PC-3 (cell line): Measurements from ENCODE around the gene NRG4. TPM values are rescaled to one million over a fixed set of nuclear protein-coding genes. Genes with fewer than 3 reads are reported as not detected.

Experiments used
- ATAC-seq: fragments of 200-7000 bp; cut with Tn5 transposase; 2 replicates; pipeline ENCODE4 v1.9.1; 2020; ENCODE audit warnings: mild to moderate bottlenecking, moderate library complexity
- BruUV-seq: library from RNA; stranded (reverse); fragments of 400-500 nt; replicated peaks from 2 replicates; lab custom pipeline; 2021; lab: Mats Ljungman, UMichigan
- CTCF ChIA-PET: fragments of 300-600 bp; sonication (Branson Sonifier 250); formaldehyde crosslinking; loops from one replicate; lab custom pipeline; 2022; ENCODE audit warnings: antibody characterized with exemption; lab: Charles Lee
- POLR2A ChIA-PET: fragments of 300-600 bp; sonication (Branson Sonifier 250); formaldehyde crosslinking; loops from one replicate; lab custom pipeline; 2022; ENCODE audit warnings: antibody characterized with exemption; ENCODE audit not compliant: unreplicated experiment; lab: Charles Lee
- DNase-seq: peaks from one replicate; pipeline ENCODE4 v3.0.0-alpha.2; 2015
- H2AFZ ChIP-seq: fragments of 300-600 bp; sonication (generic); 2 replicates; pipeline ENCODE4 v1.6.0; 2016; ENCODE audit warnings: antibody characterized with exemption, low read length
- H3F3A ChIP-seq: fragments of 300-600 bp; sonication (generic); one replicate; pipeline ENCODE4 v1.6.0; 2017; ENCODE audit warnings: antibody characterized with exemption, low read length, control low read depth, mild to moderate bottlenecking; ENCODE audit not compliant: unreplicated experiment
- H3K27ac ChIP-seq: fragments of 300-600 bp; sonication (generic); 2 replicates; pipeline ENCODE4 v1.5.1; 2016; ENCODE audit warnings: mild to moderate bottlenecking, low read length
- H3K27me3 ChIP-seq: fragments of 300-600 bp; sonication (generic); 2 replicates; pipeline ENCODE4 v1.6.1; 2016; ENCODE audit warnings: low read length, mixed read lengths
- H3K36me3 ChIP-seq: fragments of 300-600 bp; sonication (generic); 2 replicates; pipeline ENCODE4 v1.6.1; 2016; ENCODE audit warnings: low read depth, mixed run types, low read length, mixed read lengths
- H3K4me1 ChIP-seq: fragments of 300-600 bp; sonication (generic); 2 replicates; pipeline ENCODE4 v1.5.1; 2016; ENCODE audit warnings: low read length; ENCODE audit not compliant: insufficient read depth
- H3K4me2 ChIP-seq: fragments of 300-600 bp; sonication (generic); 2 replicates; pipeline ENCODE4 v1.6.0; 2016; ENCODE audit warnings: low read length
- H3K4me3 ChIP-seq: fragments of 300-600 bp; sonication (generic); 2 replicates; pipeline ENCODE4 v1.5.1; 2016; ENCODE audit warnings: mild to moderate bottlenecking, low read length, mixed read lengths
- H3K79me2 ChIP-seq: fragments of 300-600 bp; sonication (generic); 2 replicates; pipeline ENCODE4 v1.6.1; 2017; ENCODE audit warnings: low read length, mixed read lengths
- H3K9ac ChIP-seq: fragments of 300-600 bp; sonication (generic); 2 replicates; pipeline ENCODE4 v1.6.0; 2016; ENCODE audit warnings: mild to moderate bottlenecking, low read length
- H3K9me2 ChIP-seq: fragments of 300-600 bp; sonication (generic); replicated peaks from 2 replicates; pipeline ENCODE4 v1.6.1; 2016; ENCODE audit warnings: mixed run types, low read length, mixed read lengths
- H3K9me3 ChIP-seq: fragments of 300-600 bp; sonication (generic); 2 replicates; pipeline ENCODE4 v1.6.1; 2016; ENCODE audit warnings: low read length, mixed read lengths
- H4K20me1 ChIP-seq: fragments of 300-600 bp; sonication (generic); 2 replicates; pipeline ENCODE4 v1.6.1; 2016; ENCODE audit warnings: low read length, mixed read lengths
- CTCF ChIP-seq: fragments of 300-600 bp; sonication (generic); conservative IDR thresholded peaks from 2 replicates; pipeline ENCODE4 v1.5.1; 2017; ENCODE audit warnings: antibody characterized with exemption, low read depth, mild to moderate bottlenecking, low read length
- EZH2 ChIP-seq: fragments of 300-600 bp; sonication (generic); IDR thresholded peaks from one replicate; pipeline ENCODE4 v1.6.1; 2017; ENCODE audit warnings: antibody characterized with exemption, mild to moderate bottlenecking, low read length; ENCODE audit not compliant: unreplicated experiment
- EZH2phosphoT487 ChIP-seq: fragments of 300-600 bp; sonication (generic); IDR thresholded peaks from 2 replicates; pipeline ENCODE4 v1.6.1; 2018; ENCODE audit warnings: mild to moderate bottlenecking, antibody characterized with exemption, low read length, borderline replicate concordance
- intact Hi-C: fragments of 100-400 bp; cut with micrococcal nuclease; formaldehyde crosslinking; loops from 2 replicates; pipeline ENCODE4 v1.9.0; 2023
- total RNA-seq: library from RNA; depleted of rRNA; stranded (reverse); fragments of >200 nt; gene quantifications from 2 replicates; pipeline ENCODE4 v1.2.3, GENCODE V29; 2014

The NRG4 gene
- total RNA-seq, 1 experiment from 2014 or later, result 2.8 TPM

GRCh38 chr15:76060118-76060989, 48.1 kb upstream of the NRG4 start:
- ATAC-seq (no peak), DNase-seq (no peak)
- intact Hi-C loops, result no loop called here
- no peaks in the 10 kb centered on the region for H4K20me1 ChIP-seq
- peaks cover 7% of the 10 kb centered on the region; the same call in 1 of the 2 replicates for H3K4me1 ChIP-seq
- no peak overlapping the region for H3K9ac ChIP-seq
- TF ChIP-seq EZH2, result no peak
- no peak for TF ChIP-seq EZH2phosphoT487
- no peak for TF ChIP-seq CTCF
- H3K27me3 ChIP-seq, result peaks cover 62% of the 10 kb centered on the region
- H3K9me3 ChIP-seq, result no peaks in the 10 kb centered on the region
- no peaks in the 10 kb centered on the region for H3K79me2 ChIP-seq
- BruUV-seq, result no TSS peak
- no peaks in the 10 kb centered on the region for H3K36me3 ChIP-seq
- H3K4me3 ChIP-seq, result peak overlapping the region; percentile 67
- H3K27ac ChIP-seq, result no peak overlapping the region
- H3F3A ChIP-seq, result no peaks in the 10 kb centered on the region
- ChIA-PET CTCF (interaction anchor here (0.5 to 0.6 kb wide), 3 partner anchors 27 to 337 kb away, joined by 6 to 7 read pairs (median 6); a partner anchor contains a TSS), POLR2A (no interaction called here)
- H2AFZ ChIP-seq, result peak overlapping the region; percentile 77
- H3K4me2 ChIP-seq, result peak overlapping the region; percentile 86
- H3K9me2 ChIP-seq, result no peaks in the 10 kb centered on the region

DNA sequence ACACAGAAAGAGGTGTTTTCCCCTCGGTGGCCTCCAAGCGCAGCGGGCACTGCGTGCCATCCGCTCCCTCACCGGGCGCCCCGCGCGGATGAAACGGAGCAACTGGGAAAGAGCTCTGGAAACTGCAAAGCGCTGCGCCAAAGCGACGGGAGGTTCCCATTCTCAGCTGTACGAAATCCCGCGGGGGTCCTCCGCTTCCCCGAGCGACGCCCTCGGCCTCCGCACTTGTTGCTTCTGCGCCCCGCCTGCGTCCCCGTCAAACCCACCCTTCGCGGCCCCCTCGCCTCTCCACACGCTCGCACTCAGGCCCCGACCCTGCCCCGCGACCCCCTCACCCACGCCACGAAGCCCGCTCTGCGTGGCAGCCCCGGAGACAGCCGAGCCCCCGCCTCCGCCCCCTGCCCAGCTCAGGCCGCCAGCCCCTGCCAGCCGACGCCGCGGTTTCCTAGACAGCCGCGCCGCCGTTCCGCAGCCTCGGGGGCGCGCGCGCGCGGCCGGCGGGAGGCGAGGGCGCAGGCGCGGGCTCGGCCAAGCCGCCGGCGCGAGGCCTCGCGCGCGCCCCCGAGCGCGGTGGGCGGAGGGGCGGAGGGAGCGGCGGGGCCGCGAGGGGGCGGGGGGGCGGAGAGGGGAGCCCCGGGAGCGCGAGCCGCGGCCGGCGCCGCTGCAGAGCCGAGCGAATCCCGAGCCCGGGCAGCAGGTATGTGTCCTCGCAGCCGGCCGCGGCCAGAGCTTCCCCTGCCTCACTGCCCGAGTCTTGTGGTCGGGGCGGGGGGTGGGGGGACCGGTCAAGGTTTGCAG, 47.3 kb upstream of the NRG4 start, which contains the start of gene TMEM266:
Gene TMEM266 (plus strand): TSS at position 666 of the 798 bp plus-strand sequence. CDS start 74,279 bp downstream, outside the sequence.
- Histone ChIP-seq H3K4me1 (peaks cover 7% of the 10 kb centered on the region; the same call in 1 of the 2 replicates), H3F3A (no peaks in the 10 kb centered on the region), H3K9ac (no peak within 1 kb of the TSS), H3K36me3 (no peaks in the 10 kb centered on the region), H3K4me2 (peak within 1 kb of the TSS; percentile 90), H3K9me3 (no peaks in the 10 kb centered on the region), H4K20me1 (no peaks in the 10 kb centered on the region), H3K27me3 (peaks cover 53% of the 10 kb centered on the region), H2AFZ (peak within 1 kb of the TSS; percentile 78), H3K4me3 (peak within 1 kb of the TSS; percentile 76), H3K9me2 (no peaks in the 10 kb centered on the region), H3K27ac (no peak within 1 kb of the TSS), H3K79me2 (no peaks in the 10 kb centered on the region)
- peak; percentile 55 for DNase-seq
- no peak for TF ChIP-seq CTCF
- no peak for TF ChIP-seq EZH2
- no peak for TF ChIP-seq EZH2phosphoT487
- POLR2A ChIA-PET, result no interaction called here
- BruUV-seq, result no TSS peak
- CTCF ChIA-PET, result interaction anchor here (0.6 to 2.2 kb wide), 4 partner anchors 26 to 1031 kb away, joined by 3 to 8 read pairs (median 6); no protein-coding TSS in a partner anchor
- ATAC-seq, result peak; percentile 61
- intact Hi-C loops, result loop anchor here (10.0 kb wide), 1 partner anchor 135 kb away; no protein-coding TSS in a partner anchor
